ENCODE data around the gene UPK3BL2.
"Not testable (repeated sequence)": the region's sequence is repeated elsewhere in the genome, so short reads cannot be mapped to it uniquely, and the experiment has no call there.

UPK3BL2 gene

DNA sequence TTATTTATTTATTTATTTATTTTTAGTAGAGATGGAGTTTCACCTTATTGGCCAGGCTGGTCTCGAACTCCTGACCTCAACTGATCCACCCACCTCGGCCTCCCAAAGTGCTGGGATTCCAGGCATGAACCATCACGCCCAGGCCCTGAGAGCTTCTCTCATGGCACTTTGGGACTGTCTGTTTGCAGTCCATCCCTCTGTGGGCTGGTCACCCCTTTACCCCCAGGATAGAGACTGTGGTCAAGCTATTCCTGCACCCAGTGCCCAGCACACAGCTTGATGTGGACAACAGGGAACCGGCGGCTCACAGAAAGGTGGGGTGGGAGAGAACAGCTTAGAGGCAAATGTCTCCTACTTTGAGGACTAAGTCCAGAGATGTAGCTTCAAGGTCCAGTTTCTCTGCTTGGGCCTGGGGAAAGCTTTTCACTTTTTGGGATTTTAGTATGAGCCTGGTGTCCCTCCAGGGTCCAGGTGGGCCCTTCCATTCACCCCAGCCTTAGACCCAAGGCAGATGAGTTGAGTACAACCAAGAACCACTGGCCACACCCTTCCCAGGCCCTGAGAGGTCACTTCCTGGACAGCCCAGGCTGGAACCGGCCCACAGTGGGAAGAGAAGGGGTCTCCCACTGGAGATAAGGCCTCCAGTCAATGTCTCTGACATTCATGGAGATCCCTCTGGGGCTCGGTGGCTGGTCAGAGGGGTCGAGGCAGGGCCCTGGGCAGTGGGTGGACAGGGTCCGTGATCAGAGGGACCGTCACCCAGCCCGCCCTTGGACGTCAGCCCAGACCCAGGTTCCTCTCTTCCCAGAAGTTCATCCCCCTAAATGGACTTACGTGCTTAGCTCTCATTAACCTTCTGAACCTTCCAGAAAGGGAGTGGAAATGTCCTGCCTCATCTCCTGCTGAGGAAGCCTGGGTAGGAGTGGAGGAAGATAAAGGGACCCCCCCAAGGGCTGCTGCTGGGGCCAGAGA lies 15.4 kb downstream of the UPK3BL2 start:
- not testable (repeated sequence) for DNase-seq

DNA sequence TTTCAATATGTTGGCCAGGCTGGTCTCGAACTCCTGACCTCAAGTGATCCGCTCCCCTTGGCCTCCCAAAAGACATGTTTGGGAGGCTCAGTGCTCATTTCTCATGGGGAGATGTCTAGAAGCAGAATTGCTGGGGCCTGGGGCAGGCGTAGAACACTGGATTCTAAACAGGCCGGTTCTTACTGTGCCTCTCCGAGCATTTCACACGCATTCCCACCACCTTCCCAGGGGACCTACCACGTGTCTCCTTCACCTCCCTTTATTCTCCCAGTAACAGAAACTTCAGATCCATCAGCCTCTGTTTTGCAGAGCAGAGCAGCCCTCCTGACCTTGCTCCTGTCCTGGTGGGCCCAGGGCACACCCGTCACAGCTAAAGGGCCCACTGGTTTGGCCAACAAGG lies 16.3 kb downstream of the UPK3BL2 start:
- not testable (repeated sequence) for DNase-seq

DNA sequence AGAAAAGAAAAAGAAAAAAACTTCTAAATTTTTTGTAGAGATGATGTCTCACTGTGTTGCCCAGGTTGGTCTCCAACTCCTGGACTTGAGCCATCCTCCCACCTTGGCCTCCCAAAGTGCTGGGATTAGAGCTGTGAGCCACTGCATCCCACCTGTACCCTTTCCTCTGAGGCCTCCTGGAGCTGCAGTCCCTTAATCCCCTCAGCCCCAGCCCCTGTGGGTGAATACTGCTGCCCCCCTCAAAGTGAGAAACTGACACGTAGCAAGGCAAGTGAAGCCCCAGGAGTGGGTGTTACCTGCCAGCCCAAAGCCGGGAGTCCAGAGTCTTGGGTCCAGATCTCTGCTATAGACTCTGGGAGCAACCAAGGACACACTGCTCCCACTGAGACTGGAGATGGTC lies 18.7 kb downstream of the UPK3BL2 start:
- not testable (repeated sequence) for DNase-seq

DNA sequence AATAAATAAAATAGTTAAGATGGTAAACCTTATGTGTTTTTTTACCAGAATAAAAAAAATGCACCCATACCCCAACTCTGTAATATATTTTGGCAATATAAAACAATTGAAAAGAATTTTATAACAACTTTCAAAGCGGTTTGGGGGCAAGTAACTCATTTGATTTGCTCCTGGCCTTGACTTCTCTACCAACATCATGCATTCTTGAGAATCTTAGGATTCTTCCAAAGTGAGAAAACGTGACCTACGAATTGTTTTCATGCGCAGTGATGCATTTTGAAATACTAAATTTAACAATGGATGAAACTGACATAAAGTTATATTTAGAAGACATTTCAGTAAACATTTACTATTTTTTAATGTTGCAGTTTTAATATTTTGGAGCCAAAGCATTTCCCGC lies 22.7 kb downstream of the UPK3BL2 start:
- not testable (repeated sequence) for DNase-seq

DNA sequence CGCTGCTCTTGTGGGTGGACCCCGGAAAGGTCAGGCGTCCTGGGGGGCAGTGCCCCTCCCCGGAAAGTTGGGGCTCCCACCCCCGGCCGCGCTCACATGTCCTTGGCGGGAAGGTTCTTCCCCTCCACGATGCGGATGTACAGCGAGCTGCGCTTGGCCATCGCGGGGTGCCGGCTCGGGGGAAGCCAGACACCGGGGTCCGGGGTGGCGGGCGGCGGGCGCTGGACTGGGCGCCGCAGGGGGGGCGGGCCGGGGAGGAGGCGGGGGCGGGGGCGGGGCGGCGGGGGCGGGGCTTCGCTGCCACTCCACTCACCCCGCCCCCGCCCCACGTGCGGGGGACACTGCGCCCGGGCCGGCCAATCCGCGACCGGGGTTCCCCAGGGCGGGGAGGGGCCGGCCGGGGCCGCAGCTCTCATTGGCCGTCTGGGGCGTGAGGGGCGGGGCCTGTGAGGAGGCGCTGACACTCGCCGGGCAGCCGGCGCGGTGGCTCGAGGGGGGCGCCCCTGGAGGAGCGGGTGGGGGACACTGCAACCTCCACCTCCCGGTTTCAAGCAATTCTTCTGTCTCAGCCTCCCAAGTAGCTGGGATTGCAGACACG lies 25.8 kb downstream of the UPK3BL2 start, which contains the start of gene RASA4B:
Gene RASA4B, minus strand, starts transcription at position 228 of the 598 bp plus-strand sequence. Its CDS starts 67 bp downstream, at position 161.
- DNase-seq = not testable (repeated sequence)

DNA sequence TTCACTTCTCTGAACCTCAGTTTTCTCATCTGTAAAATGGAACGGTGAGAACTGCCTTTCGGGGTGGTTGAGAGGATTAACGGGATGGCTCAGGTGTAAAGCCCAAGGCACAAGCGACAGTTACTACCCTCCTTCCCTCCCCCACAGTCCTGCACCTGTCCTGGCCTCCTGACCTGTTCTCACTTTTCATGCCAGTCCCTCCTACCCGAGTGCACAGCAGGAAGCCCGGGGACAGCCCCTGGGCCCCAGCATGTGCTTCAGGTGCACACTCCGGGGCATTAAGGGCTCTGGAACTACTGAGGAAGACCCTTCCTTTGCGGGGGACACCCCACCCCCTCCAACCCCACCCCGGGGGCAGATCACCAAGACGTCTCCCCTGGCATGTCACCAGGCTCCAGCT lies 26.5 kb downstream of the UPK3BL2 start:
- DNase-seq = not testable (repeated sequence)

DNA sequence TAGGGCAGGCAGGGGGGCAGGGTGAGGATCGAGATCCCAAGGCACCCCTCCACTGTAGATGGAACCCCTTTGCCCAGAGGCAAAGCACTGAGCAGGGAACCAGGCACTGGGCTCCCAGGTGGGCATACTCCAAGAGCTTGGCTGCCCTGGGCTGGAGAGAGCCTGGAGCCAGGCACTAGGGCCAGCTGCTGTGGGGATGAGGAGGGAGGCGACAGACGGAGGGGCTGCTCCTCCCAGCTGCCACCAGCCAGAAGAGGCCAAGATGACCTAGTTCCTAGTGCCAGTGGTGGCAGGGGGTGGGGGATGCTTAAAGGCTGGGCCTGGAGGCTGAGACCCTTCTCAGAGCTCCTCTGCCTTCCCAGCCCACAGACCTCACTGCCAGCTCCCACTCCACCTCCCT lies 27.6 kb downstream of the UPK3BL2 start:
- not testable (repeated sequence) for DNase-seq

DNA sequence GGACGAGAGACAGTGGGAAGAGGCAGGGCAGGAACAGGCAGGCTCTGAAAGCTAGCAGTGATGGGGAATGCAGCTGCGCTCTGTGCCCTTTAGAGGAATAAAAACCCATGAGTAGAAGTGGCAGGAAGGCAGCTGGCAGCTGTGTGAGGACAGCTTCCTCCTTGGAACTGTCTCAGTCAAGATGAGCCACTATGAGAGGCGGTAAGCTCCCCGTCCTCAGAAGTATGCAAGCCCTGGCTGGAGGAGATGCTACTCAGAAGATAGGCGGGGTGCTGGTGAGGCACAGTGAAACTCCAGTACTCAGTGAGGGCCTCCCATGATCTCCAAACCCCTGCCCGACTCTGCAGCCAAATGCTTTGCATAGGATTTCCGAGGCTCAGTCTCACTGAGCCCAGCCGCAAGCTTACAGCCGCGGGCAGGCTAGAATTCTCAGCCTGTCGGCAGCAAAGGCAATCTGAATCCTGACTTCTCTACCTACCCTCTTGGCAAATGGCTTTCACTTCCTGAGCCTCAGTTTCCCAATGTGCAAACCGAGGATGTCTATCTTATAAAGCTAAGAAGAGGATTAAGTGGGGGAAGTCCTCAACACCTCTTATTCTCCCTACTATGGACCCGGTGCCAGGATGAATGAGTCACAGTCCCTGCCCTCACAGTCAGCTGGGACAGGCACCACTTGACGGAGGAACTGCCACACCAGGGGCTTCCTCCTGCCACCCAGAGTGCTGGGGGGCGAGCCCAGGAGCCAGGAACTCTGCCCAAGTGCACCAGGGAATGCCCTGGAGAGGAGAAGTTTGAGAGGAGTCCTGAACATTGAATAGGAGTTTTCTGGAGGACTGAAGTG lies 28.4 kb downstream of the UPK3BL2 start:
- not testable (repeated sequence) for DNase-seq

DNA sequence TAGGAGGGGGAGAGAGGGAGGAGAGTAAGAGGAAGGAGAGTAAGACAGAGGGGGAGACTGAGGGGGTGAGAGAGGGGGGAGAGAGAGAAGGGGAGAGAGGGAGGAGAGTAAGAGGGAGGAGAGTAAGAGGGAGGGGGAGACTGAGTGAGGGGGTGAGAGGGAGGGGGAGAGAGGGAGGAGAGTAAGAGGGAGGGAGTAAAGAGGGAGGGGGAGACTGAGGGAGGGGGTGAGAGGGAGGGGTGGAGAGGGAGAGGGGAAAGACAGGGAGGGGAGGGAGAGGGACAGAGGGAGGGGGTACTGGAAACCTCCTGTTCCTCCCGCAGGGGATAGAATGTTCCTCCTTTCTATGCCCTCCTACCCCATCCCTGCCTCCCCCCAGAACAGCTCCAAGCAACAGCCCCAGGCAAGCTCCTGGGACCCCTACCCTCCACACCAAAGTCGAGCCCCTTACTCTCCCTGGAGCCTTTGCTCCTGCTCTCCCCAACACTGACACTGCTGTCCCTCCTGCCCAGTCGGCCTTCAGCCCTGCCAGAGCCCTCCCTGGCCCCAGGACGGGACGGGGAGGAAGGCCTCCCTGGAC lies 30.8 kb downstream of the UPK3BL2 start:
- DNase-seq = not testable (repeated sequence)

DNA sequence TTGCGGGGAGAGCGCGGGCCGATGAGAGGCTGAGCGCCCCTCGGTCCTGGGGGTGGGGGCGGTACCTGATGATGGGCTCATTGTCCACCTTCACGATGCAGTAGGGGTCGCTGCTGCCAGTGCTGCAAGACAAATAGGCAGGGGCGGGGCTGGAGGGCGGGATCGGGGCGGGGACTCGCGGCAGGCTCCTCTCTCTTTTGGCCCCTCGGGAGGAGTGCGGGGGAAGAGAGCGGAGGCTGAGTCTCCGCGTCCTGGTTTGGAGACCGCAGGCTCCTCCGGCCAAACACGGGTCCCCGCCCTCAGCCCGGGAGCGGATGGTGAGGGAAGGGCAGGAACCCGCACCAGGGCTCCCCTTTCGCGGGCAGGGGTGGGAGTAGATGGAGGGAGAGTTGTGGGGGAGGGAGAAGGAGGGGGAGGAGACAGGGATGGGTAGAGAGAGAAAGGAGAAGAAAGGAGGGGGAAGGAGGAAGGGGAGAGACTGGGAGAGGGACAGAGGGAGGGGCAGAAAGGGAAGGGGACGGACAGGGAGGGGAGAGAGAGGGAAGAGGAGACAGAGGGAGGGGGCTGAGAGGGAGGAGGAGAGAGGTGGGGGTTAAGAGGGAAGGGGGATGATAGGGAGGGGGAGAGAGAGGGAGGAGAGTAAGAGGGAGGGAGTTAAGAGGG lies 31.5 kb downstream of the UPK3BL2 start:
- not testable (repeated sequence) for DNase-seq

DNA sequence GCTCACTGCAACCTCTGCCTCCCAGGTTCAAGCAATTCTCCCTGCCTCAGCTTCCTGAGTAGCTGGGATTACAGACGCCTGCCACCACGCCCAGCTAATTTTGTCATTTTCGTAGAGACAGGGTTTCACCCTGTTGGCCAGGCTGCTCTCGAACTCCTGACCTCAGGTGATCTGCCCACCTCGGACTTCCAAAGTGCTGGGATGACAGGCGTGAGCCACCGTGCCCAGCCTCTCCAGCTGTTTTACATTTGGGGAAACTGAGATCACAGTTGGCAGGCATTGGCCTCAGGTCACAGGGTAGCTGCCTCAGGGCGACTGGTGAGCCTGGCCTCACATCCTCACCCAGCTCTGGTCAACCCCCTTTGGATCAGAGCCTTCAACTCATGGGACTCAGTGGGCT lies 32.9 kb downstream of the UPK3BL2 start:
- DNase-seq = not testable (repeated sequence)

DNA sequence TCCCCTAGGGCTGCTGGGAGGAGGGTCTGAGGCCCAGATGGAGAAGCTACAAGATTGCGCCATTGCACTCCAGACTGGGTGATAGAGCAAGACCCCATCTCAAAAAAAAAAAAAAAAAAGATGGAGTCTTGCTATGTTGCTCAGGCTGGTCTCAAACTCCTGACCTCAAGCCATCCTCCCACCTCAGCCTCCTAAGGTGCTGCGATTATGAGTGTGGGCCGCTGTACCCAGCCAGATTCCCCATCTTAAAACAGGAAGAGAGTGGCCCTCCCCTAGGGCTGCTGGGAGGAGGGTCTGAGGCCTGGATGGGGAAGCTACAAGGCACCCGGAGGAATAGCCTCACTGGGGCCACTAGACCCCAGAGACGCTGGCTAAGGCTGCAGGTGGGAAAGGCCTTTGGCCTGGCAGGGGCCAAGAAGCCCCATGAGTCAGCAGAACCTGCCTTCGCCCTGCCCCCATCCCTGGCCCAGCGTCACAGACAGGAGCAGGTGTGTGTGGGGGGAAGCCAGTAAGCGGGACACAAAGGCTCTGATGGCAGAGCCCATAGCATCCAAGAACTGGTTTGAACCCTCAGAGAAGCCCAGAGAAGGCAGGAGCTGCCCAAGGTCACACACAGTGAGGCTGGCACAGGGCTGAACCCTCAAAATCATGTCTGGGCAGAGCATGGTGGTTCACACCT lies 35.9 kb downstream of the UPK3BL2 start:
- not testable (repeated sequence) for DNase-seq

DNA sequence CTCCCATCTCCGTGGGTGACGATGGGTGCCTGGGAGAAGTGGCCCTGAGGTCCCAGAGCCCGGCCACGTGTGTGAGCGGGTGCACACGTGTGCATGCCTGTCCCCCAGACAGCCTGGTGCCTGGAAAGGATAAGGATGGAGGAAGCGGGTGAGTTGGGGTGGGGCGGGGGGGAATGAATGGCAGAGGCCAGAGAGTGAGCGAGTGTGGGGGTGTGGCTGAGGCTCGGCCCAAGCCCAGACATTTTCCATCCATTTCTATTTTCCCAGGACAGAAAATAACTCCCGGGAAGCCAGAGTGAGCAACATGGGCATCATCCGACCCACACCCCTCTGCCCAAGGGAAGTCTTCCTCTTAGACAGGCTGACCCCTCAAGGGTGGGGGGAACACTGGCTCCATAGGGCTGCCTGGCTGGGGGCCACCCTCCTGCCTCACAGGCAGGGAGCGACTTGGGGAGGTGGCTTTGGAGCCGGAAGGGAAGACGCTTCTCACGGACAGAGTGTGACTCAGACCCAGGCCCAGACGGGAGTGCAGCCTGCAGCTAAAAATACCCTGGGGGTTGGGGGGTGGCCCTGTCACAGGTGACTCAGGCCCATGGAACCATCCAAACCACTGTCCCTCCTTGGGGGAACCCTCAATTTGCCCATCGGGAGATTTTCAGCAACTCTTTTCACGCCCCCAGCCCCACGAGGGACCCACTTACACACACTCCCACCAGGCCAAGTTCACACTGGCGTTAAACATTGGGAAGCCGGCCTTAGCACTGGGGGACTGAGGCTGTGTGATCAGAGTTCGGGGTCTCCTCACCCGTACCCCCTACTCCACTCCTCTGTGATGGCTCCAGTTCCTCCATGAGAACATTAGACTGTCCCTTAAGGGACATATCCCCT lies 38.0 kb downstream of the UPK3BL2 start:
- DNase-seq = not testable (repeated sequence)

DNA sequence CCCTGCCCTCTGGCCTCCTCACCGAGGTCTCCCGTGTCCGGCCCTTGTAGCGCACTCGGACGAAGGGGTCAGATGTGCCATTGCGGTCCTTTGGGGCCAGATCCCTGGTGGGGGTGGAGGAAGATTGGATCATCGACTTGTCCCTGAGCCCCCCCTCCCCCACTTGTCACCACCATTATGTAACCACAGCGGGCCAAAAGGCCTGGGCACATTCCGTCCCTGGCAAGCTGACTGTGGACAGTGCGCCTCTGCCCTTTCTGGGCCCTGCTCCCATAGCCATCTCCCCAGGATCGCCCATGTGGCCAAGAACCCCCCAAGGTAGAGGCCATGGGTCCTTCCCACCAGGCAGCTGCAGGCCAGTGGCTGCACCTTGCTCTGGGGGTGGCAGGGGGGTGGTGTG lies 40.4 kb downstream of the UPK3BL2 start:
- not testable (repeated sequence) for DNase-seq

DNA sequence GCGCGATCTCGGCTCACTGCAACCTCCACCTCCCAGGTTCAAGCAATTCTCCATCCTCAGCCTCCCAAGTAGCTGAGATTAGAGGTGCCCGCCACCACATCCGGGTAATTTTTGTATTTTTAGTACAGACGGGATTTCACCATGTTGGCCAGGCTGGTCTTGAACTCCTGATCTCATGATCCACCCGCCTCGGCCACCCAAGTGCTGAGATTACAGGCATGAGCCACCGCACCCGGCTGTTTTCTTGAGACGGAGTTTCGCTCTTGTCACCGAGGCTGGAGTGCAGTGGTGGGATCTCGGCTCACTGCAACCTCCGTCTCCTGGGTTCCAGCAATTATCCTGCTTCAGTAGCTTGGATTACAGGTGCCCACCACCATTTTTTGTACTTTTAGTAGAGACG lies 45.2 kb downstream of the UPK3BL2 start:
- DNase-seq = not testable (repeated sequence)

DNA sequence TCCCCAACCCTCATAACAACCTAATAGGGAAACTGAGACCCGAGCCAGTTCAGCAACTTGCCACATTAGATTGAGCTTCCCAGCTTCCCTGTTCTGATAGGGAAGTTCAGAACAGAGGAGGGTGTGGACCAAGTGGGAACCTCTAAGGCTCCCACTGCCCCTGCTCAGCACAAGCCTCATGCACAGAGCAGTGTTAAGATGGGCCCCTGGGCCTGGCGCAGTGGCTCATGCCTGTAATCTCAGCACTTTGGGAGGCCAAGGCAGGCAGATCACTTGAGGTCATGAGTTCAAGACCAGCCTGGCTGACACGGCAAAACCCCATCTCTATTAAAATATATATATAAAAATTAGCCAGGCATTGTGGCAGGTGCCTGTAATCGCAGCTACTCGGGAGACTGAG lies 46.2 kb downstream of the UPK3BL2 start:
- DNase-seq = not testable (repeated sequence)

DNA sequence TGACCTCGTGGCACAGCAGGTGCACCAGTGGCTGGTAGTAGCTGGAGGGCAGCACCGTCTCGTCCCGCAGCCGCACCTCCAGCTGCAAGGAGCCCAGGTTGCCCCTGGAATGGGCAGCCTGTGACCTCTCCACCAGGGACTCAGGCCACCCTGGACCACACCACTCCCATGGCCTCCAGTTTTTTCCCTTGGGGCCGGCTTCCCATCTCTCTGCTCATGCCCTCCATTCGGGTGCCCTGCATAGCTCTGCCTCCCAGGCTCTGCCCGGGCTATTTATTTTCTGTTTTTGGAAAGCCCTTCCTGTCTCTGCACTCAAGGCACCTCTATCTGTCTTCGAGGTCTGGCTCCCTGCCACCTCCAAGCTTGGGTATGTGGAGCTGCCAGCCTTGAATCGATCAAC lies 46.6 kb downstream of the UPK3BL2 start:
- DNase-seq = not testable (repeated sequence)

DNA sequence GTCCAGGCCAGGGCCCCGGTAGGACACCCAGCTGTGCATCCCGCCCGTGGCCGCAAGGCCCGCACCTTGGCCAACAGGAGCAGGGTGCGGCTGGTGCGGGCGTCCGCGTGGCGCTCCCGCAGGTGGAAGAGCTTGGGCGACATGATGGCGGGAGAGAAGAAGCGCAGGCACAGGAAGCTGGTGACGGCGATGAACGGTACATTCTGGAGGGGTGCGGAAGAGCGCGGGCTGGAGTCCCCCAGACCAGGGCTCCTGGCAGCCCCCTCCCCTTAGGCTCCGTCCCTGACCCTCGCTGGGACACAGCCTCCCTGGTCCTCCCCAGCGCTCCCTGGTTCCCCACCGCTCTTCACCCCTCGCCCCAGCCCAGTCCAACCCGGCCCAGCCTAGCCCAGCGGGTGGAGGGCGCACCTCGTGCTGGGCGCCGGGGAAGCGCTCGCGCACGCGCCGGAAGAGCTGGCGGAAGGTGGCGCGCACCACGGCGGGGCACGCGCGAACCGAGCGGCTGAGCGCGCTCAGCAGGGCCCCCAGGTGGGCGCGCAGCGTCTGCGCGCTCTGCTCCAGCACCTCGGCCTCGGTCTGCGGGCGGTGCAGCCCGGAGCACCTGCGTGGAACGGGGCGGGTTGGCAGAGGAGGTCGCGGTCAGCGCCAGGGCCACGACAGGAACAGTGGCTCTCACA lies 48.9 kb downstream of the UPK3BL2 start:
- DNase-seq = not testable (repeated sequence)

DNA sequence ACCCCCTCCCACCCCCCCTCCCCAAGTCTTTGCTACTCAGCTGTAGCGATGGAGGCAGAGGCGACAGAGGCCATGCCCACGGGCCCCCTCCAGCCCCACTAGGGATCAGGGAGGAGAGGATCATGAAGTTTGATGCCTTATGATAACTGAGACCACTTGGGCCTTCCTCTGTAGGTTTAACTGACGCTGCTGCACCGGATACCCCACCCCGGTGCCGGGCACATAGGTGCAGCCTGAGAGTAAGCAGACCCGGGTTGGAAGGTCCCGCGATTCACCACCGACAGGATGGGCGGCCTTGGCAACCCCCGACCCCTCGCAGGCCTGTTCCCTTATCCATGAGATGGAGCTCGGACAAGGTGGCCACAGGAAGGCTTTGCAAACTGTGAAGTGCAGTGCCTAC lies 49.5 kb downstream of the UPK3BL2 start:
- DNase-seq = not testable (repeated sequence)
